Suprapubic skin (tissue), 4 donors: ENCODE results near the gene GRM1. TPM values are rescaled to one million over a fixed set of nuclear protein-coding genes. Genes with fewer than 3 reads are reported as not detected.

ENCODE experiments used
- DNase-seq, 2 donors: peaks; one replicate each; pipeline ENCODE4 v3.0.0-alpha.2; 2019; ENCODE audit warnings: low spot score in 2 of 2
- H3K27ac ChIP-seq: fragments of 200-600 bp; sonication (generic); one replicate; pipeline ENCODE4 v1.5.1; 2019
- H3K27me3 ChIP-seq: fragments of 200-600 bp; sonication (generic); one replicate; pipeline ENCODE4 v1.5.1; 2019
- H3K36me3 ChIP-seq: fragments of 200-600 bp; sonication (generic); one replicate; pipeline ENCODE4 v1.5.1; 2019
- H3K4me1 ChIP-seq: fragments of 200-600 bp; sonication (generic); one replicate; pipeline ENCODE4 v1.5.1; 2019
- H3K4me3 ChIP-seq: fragments of 200-600 bp; sonication (generic); one replicate; pipeline ENCODE4 v1.5.1; 2019; ENCODE audit warnings: mild to moderate bottlenecking
- H3K9me3 ChIP-seq: fragments of 200-600 bp; sonication (generic); one replicate; pipeline ENCODE4 v1.5.1; 2019
- EP300 ChIP-seq: sonication (generic); formaldehyde crosslinking; IDR thresholded peaks from one replicate; pipeline ENCODE4 v1.6.1; 2017; ENCODE audit warnings: antibody characterized with exemption
- POLR2A ChIP-seq, 2 donors: fragments of 450-650 bp; IDR thresholded peaks; one replicate each; pipeline ENCODE4 v1.6.1; 2017; ENCODE audit warnings: antibody characterized with exemption in 2 of 2, mild to moderate bottlenecking in 2 of 2, moderate library complexity in 2 of 2
- POLR2AphosphoS5 ChIP-seq, 3 donors: sonication (generic); formaldehyde crosslinking; IDR thresholded peaks; one replicate each; pipeline ENCODE4 v1.6.1; 2017; ENCODE audit warnings: antibody characterized with exemption in 3 of 3
- WGBS: methylation state at CpG from one replicate; pipeline ENCODE4 v1.1.5; 2018; 5-methylcytosine and 5-hydroxymethylcytosine counted together
- total RNA-seq, 4 donors: library from RNA; depleted of rRNA; stranded (reverse); fragments of >200 nt; gene quantifications; one replicate each; pipeline ENCODE4 v1.1.0, GENCODE V29; 2016
- TF ChIP-seq, protein P1 (sequence below), 2 donors: fragments of 200-600 bp in 1 of 2; fragments of 450-650 bp in 1 of 2; sonication (generic) in 1 of 2; IDR thresholded peaks; one replicate each; pipeline ENCODE4 v1.5.1; 2016 to 2019; ENCODE audit warnings: antibody characterized with exemption in 2 of 2, mild to moderate bottlenecking in 1 of 2, moderate library complexity in 1 of 2

Gene GRM1
- total RNA-seq, 4 donors from 2014 or later = 0.25 to 0.48 TPM; not detected in 2

DNA sequence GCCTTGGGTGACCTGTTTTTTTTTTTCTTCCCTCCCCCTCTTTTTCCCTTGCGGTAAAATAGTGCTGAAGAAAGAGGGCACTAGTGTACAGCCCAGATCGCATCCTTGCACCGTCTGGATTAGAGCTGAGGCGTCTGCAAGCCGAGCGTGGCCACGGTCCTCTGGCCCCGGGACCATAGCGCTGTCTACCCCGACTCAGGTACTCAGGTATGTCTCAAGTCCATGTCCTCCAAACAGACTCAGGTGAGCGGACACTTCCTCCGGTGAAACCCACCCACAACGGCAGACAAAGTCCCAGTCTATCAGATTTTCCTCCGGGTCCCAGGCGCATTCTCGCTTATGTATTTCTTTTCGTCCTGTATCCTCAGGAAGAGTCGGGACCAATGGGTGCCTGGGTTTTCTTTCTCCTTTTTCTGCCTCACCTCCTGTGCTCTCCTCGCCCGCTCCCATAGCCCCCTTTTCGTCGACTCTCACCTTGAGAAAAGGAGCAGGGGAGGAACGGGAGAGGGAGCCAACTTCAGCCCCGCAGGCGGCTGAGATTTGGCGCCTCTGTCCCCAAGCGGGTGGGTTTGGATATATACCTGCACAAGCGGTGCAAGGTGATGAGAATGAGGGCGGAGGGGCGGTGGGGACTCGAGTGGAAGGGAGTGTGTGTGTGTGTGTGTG, 1.1 kb upstream of the GRM1 start:
- Histone ChIP-seq H3K4me1 (peaks cover 3% of the 10 kb centered on the region), H3K27me3 (peaks cover 38% of the 10 kb centered on the region), H3K36me3 (no peaks in the 10 kb centered on the region), H3K4me3 (no peak overlapping the region), H3K27ac (no peak overlapping the region), H3K9me3 (peaks cover 3% of the 10 kb centered on the region)
- TF ChIP-seq POLR2AphosphoS5 (IDR thresholded peaks at IDR 0.05) (no peak), EP300 (no peak)
- WGBS = 6% methylated on average over 31 of the region's 31 CpGs
- no peak for DNase-seq

- H3K4me3 ChIP-seq = no peak overlapping the region
- 3% methylated on average over 19 of the region's 19 CpGs for WGBS
- peaks cover 3% of the 10 kb centered on the region for H3K9me3 ChIP-seq
- no peaks in the 10 kb centered on the region for H3K36me3 ChIP-seq
- H3K27me3 ChIP-seq = peaks cover 38% of the 10 kb centered on the region
- no peak for DNase-seq
- H3K27ac ChIP-seq = no peak overlapping the region
- TF ChIP-seq EP300 = no peak
- TF ChIP-seq, protein P1, sequence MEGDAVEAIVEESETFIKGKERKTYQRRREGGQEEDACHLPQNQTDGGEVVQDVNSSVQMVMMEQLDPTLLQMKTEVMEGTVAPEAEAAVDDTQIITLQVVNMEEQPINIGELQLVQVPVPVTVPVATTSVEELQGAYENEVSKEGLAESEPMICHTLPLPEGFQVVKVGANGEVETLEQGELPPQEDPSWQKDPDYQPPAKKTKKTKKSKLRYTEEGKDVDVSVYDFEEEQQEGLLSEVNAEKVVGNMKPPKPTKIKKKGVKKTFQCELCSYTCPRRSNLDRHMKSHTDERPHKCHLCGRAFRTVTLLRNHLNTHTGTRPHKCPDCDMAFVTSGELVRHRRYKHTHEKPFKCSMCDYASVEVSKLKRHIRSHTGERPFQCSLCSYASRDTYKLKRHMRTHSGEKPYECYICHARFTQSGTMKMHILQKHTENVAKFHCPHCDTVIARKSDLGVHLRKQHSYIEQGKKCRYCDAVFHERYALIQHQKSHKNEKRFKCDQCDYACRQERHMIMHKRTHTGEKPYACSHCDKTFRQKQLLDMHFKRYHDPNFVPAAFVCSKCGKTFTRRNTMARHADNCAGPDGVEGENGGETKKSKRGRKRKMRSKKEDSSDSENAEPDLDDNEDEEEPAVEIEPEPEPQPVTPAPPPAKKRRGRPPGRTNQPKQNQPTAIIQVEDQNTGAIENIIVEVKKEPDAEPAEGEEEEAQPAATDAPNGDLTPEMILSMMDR (IDR thresholded peaks at IDR 0.05) = no peak
- TF ChIP-seq POLR2AphosphoS5 (IDR thresholded peaks at IDR 0.05) = no peak
- no peak for TF ChIP-seq POLR2A (IDR thresholded peaks at IDR 0.05)
- peaks cover 3% of the 10 kb centered on the region for H3K4me1 ChIP-seq
These were observed 538 bp upstream of the GRM1 start for GRCh38 chr6:146028252-146028795.

- Histone ChIP-seq H3K4me3 (no peak overlapping the region), H3K27ac (no peak overlapping the region), H3K27me3 (peaks cover 38% of the 10 kb centered on the region), H3K9me3 (no peaks in the 10 kb centered on the region), H3K36me3 (no peaks in the 10 kb centered on the region), H3K4me1 (peaks cover 3% of the 10 kb centered on the region)
- no peak for DNase-seq
- no peak for TF ChIP-seq EP300
- TF ChIP-seq POLR2A (IDR thresholded peaks at IDR 0.05) = no peak
- TF ChIP-seq POLR2AphosphoS5 (IDR thresholded peaks at IDR 0.05) = no peak
- TF ChIP-seq, protein P1 (IDR thresholded peaks at IDR 0.05) = no peak
- WGBS = 53% methylated on average over 12 of the region's 25 CpGs
These were observed 817 bp downstream of the GRM1 start for GRCh38 chr6:146029573-146030184.

- H3K36me3 ChIP-seq = no peaks in the 10 kb centered on the region
- no peaks in the 10 kb centered on the region for H3K9me3 ChIP-seq
- 54% methylated on average over 4 of the region's 4 CpGs for WGBS
- peaks cover 33% of the 10 kb centered on the region for H3K27me3 ChIP-seq
- TF ChIP-seq POLR2AphosphoS5 (IDR thresholded peaks at IDR 0.05) = no peak
- TF ChIP-seq POLR2A (IDR thresholded peaks at IDR 0.05) = no peak
- TF ChIP-seq, protein P1 (IDR thresholded peaks at IDR 0.05) = no peak
- no peak for TF ChIP-seq EP300
- no peak for DNase-seq
- no peak overlapping the region for H3K27ac ChIP-seq
- H3K4me3 ChIP-seq = no peak overlapping the region
- peaks cover 3% of the 10 kb centered on the region for H3K4me1 ChIP-seq
These were observed 3.5 kb downstream of the GRM1 start for GRCh38 chr6:146032387-146032786.

- TF ChIP-seq, protein P1 (IDR thresholded peaks at IDR 0.05) = no peak
- TF ChIP-seq POLR2A (IDR thresholded peaks at IDR 0.05) (no peak), EP300 (no peak), POLR2AphosphoS5 (IDR thresholded peaks at IDR 0.05) (no peak)
- 91% methylated on average over 1 of the region's 1 CpG for WGBS
These were observed 11.5 kb downstream of the GRM1 start for GRCh38 chr6:146040360-146040759.

More at GRCh38 chr6:146040360-146040759, 11.5 kb downstream of the GRM1 start:
- no peaks in the 10 kb centered on the region for H3K4me1 ChIP-seq
- no peak for DNase-seq
- H3K36me3 ChIP-seq = no peaks in the 10 kb centered on the region
- no peak overlapping the region for H3K4me3 ChIP-seq
- H3K27ac ChIP-seq = no peak overlapping the region
- H3K9me3 ChIP-seq = peaks cover 10% of the 10 kb centered on the region
- H3K27me3 ChIP-seq = no peaks in the 10 kb centered on the region
